Endothelial cell of umbilical vein (primary cell): ENCODE results near the gene ZFP62. TPM values are rescaled to one million over a fixed set of nuclear protein-coding genes. Genes with fewer than 3 reads are reported as not detected.

Source experiments
- BruUV-seq: library from RNA; stranded (reverse); fragments of 400-500 nt; replicated peaks from 2 replicates; lab custom pipeline; 2021; lab: Mats Ljungman, UMichigan
- CTCF ChIA-PET: fragments of 300-600, 350-600 bp; sonication (Branson Sonifier 250); formaldehyde crosslinking; loops from one replicate; lab custom pipeline; 2021; ENCODE audit warnings: antibody characterized with exemption, inconsistent platforms; lab: Charles Lee
- POLR2A ChIA-PET: fragments of 300-600, 350-600 bp; sonication (Branson Sonifier 250); formaldehyde crosslinking; loops from one replicate; lab custom pipeline; 2021; ENCODE audit warnings: antibody characterized with exemption, inconsistent platforms; lab: Charles Lee
- DNase-seq: peaks from one replicate; pipeline ENCODE4 v3.0.0-alpha.2; 2011; ENCODE audit warnings: low read depth, low spot score
- FAIRE-seq: peaks from 2 replicates; lab custom pipeline; 2011; peaks lifted over from hg19 to GRCh38; lab: Jason Lieb, UNC
- H2AFZ ChIP-seq: 2 replicates; pipeline ENCODE4 v1.6.0; 2012; ENCODE audit warnings: low read depth, low read length, control low read depth, inconsistent platforms
- H3K27ac ChIP-seq: 2 replicates; pipeline ENCODE4 v1.5.1; 2011; ENCODE audit warnings: low read depth, mild to moderate bottlenecking, control low read depth, low read length, moderate library complexity; ENCODE audit not compliant: insufficient read depth
- H3K27me3 ChIP-seq, 2 experiments: 2 replicates each; pipeline versions ENCODE4 v1.6.0 to v1.6.1; 2011; ENCODE audit warnings: low read length in 2 of 2, mixed read lengths in 1 of 2; ENCODE audit not compliant: control insufficient read depth in 2 of 2, insufficient read depth in 2 of 2
- H3K36me3 ChIP-seq, 2 experiments: 2 replicates in 1 of 2; 3 replicates in 1 of 2; pipeline ENCODE4 v1.5.1; 2011; ENCODE audit warnings: low read length in 2 of 2, mild to moderate bottlenecking in 1 of 2, moderate library complexity in 1 of 2; ENCODE audit not compliant: control insufficient read depth in 2 of 2, insufficient read depth in 2 of 2; ENCODE audit errors: extremely low read depth in 1 of 2
- H3K4me1 ChIP-seq: 3 replicates; pipeline ENCODE4 v1.5.1; 2011; ENCODE audit warnings: mild to moderate bottlenecking, low read length; ENCODE audit not compliant: control insufficient read depth, insufficient read depth; ENCODE audit errors: extremely low read depth
- H3K4me2 ChIP-seq: 2 replicates; pipeline ENCODE4 v1.6.1; 2011; ENCODE audit warnings: low read length, control low read depth, mixed read lengths; ENCODE audit not compliant: insufficient read depth
- H3K4me3 ChIP-seq, 3 experiments: fragments of 200-600 bp in 1 of 3; sonication (generic), shearing (Covaris generic) in 1 of 3; replicated peaks in 1 of 3; 2 replicates each; pipeline ENCODE4 v1.5.1; 2011 to 2016; ENCODE audit warnings: control low read depth in 3 of 3, low read length in 3 of 3, mild to moderate bottlenecking in 2 of 3, inconsistent platforms in 1 of 3, low read depth in 1 of 3, moderate library complexity in 1 of 3; ENCODE audit not compliant: insufficient read depth in 1 of 3
- H3K79me2 ChIP-seq: 2 replicates; pipeline ENCODE4 v1.6.0; 2012; ENCODE audit warnings: low read length, inconsistent platforms; ENCODE audit not compliant: control insufficient read depth, insufficient read depth
- H3K9ac ChIP-seq: replicated peaks from 2 replicates; pipeline ENCODE3; 2011; ENCODE audit warnings: low read length, control low read depth; ENCODE audit not compliant: insufficient read depth; ENCODE audit errors: extremely low read depth
- H3K9me1 ChIP-seq: replicated peaks from 3 replicates; pipeline ENCODE4 v1.6.0; 2011; ENCODE audit warnings: mild to moderate bottlenecking, low read length; ENCODE audit not compliant: control insufficient read depth, insufficient read depth; ENCODE audit errors: extremely low read depth
- H3K9me3 ChIP-seq: replicated peaks from 2 replicates; pipeline ENCODE4 v1.5.1; 2012; ENCODE audit warnings: low read length, inconsistent platforms; ENCODE audit not compliant: control insufficient read depth, insufficient read depth
- H4K20me1 ChIP-seq: replicated peaks from 2 replicates; pipeline ENCODE3; 2011; ENCODE audit warnings: mild to moderate bottlenecking, low read length; ENCODE audit not compliant: control insufficient read depth, insufficient read depth; ENCODE audit errors: extremely low read depth
- EZH2 ChIP-seq: IDR thresholded peaks from 2 replicates; pipeline ENCODE4 v1.6.1; 2012; ENCODE audit warnings: borderline replicate concordance, low read depth, mild to moderate bottlenecking, moderate library complexity, low read length, inconsistent platforms; ENCODE audit not compliant: severe bottlenecking
- FOS ChIP-seq: IDR thresholded peaks from 2 replicates; pipeline ENCODE4 v1.6.1; 2011; ENCODE audit warnings: mild to moderate bottlenecking, low read length, moderate library complexity, borderline replicate concordance; ENCODE audit not compliant: insufficient read depth
- GATA2 ChIP-seq: IDR thresholded peaks from 2 replicates; pipeline ENCODE4 v1.7.0; 2011; ENCODE audit warnings: low read depth, mild to moderate bottlenecking, moderate library complexity, mixed read lengths, low read length; ENCODE audit not compliant: insufficient read length, insufficient read depth
- JUN ChIP-seq: IDR thresholded peaks from 2 replicates; pipeline ENCODE4 v1.6.1; 2011; ENCODE audit warnings: borderline replicate concordance, low read depth; ENCODE audit not compliant: insufficient read length, insufficient read depth
- MYC ChIP-seq: IDR thresholded peaks from one replicate; pipeline ENCODE4 v1.6.1; 2011; ENCODE audit warnings: mild to moderate bottlenecking, low read depth, low read length
- POLR2A ChIP-seq: IDR thresholded peaks from 2 replicates; pipeline ENCODE4 v1.6.1; 2012; ENCODE audit warnings: low read depth, mild to moderate bottlenecking, control low read depth, low read length
- POLR2AphosphoS5 ChIP-seq: IDR thresholded peaks from 2 replicates; pipeline ENCODE4 v1.6.1; 2012; ENCODE audit warnings: low read depth, mild to moderate bottlenecking, control low read depth, low read length, moderate library complexity; ENCODE audit not compliant: insufficient read depth
- dilution Hi-C: fragments of 300-500 bp; cut with MboI; formaldehyde crosslinking; loops from one replicate; pipeline ENCODE4 v1.15.0; 2019; ENCODE audit warnings: low sequenced_read_pairs; ENCODE audit not compliant: extremely low pct_ligation_motif_present
- intact Hi-C: fragments of 100-400 bp; cut with micrococcal nuclease; formaldehyde crosslinking; loops from one replicate; pipeline ENCODE4 v1.10.0; 2022
- polyA plus RNA-seq, 4 experiments: library from polyadenylated mRNA; depleted of rRNA in 3 of 4; stranded (reverse) in 3 of 4; unstranded in 1 of 4; fragments of >200 nt; gene quantifications; 2 replicates each; pipeline versions ENCODE4 v1.2.1 to v1.2.3, GENCODE V29; 2011 to 2012; ENCODE audit warnings: missing spikeins in 1 of 4
- total RNA-seq: library from RNA; stranded (reverse); gene quantifications from 2 replicates; pipeline ENCODE4 v1.2.3, GENCODE V29; 2021
- TF ChIP-seq, protein P1 (sequence below): IDR thresholded peaks from 2 replicates; pipeline ENCODE4 v1.6.1; 2011; ENCODE audit not compliant: insufficient read depth, insufficient read length
- TF ChIP-seq, protein P2 (sequence below), 2 donors: IDR thresholded peaks; 1 replicate in 1 of 2; 2 replicates in 1 of 2; pipeline ENCODE4 v1.5.1; 2011; ENCODE audit warnings: low read length in 2 of 2, mild to moderate bottlenecking in 2 of 2, moderate library complexity in 2 of 2, control low read depth in 1 of 2, inconsistent platforms in 1 of 2, low read depth in 1 of 2; ENCODE audit not compliant: insufficient read depth in 1 of 2; ENCODE audit errors: extremely low read depth in 1 of 2

Gene ZFP62
- total and polyA plus RNA-seq, 2 donors (not counting 3 experiments of a cell fraction or from before 2014, with no cell fraction given) = 3.7 to 19.7 TPM

DNA sequence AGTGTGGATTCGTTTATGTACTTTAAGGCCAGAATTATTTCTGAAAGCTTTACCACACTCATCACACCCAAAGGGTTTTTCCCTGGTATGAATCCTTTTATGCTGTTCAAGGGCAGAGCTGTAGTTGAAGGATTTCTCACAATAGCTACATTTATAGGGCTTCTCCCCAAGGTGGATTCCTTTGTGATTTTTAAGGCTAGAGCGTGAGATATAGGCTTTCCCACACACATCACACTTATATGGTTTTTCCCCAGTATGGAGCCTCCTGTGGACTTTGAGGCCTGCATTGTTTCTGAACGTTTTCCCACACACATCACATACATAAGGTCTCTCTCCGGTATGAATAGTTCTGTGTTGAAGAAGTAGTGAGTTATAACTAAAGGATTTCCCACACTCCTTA is 11.2 kb downstream of the ZFP62 start:
- BruUV-seq = no TSS peak
- no peak overlapping the region for H3K27ac ChIP-seq
- no peak overlapping the region for H3K4me3 ChIP-seq
- H3K9me3 ChIP-seq = peaks cover 28% of the 10 kb centered on the region
- peaks cover 16 to 24% of the 10 kb centered on the region in 2 experiments for H3K36me3 ChIP-seq
- DNase-seq (no peak), FAIRE-seq (no peak)
- intact Hi-C loops (no loop called here), dilution Hi-C loops (no loop called here)
- no peak overlapping the region for H3K9ac ChIP-seq
- peaks cover 6% of the 10 kb centered on the region for H3K4me1 ChIP-seq
- no peaks in the 10 kb centered on the region for H3K27me3 ChIP-seq
- H3K4me2 ChIP-seq = no peak overlapping the region
- no peaks in the 10 kb centered on the region for H3K79me2 ChIP-seq
- no peaks in the 10 kb centered on the region for H4K20me1 ChIP-seq
- POLR2A ChIA-PET = no interaction called here
- TF ChIP-seq POLR2A (no peak), GATA2 (no peak), FOS (no peak), MYC (no peak), EZH2 (no peak), POLR2AphosphoS5 (no peak), JUN (no peak)
- TF ChIP-seq, protein P1, sequence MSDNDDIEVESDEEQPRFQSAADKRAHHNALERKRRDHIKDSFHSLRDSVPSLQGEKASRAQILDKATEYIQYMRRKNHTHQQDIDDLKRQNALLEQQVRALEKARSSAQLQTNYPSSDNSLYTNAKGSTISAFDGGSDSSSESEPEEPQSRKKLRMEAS = no peak
- TF ChIP-seq, protein P2, sequence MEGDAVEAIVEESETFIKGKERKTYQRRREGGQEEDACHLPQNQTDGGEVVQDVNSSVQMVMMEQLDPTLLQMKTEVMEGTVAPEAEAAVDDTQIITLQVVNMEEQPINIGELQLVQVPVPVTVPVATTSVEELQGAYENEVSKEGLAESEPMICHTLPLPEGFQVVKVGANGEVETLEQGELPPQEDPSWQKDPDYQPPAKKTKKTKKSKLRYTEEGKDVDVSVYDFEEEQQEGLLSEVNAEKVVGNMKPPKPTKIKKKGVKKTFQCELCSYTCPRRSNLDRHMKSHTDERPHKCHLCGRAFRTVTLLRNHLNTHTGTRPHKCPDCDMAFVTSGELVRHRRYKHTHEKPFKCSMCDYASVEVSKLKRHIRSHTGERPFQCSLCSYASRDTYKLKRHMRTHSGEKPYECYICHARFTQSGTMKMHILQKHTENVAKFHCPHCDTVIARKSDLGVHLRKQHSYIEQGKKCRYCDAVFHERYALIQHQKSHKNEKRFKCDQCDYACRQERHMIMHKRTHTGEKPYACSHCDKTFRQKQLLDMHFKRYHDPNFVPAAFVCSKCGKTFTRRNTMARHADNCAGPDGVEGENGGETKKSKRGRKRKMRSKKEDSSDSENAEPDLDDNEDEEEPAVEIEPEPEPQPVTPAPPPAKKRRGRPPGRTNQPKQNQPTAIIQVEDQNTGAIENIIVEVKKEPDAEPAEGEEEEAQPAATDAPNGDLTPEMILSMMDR (IDR thresholded peaks at IDR 0.05; ENCODE audit: extremely low read depth in 1 of 2, insufficient read depth in 1 of 2, low read depth in 1 of 2, low read length in 2 of 2) = no peak
- H3K9me1 ChIP-seq = no peaks in the 10 kb centered on the region
- H2AFZ ChIP-seq = no peak overlapping the region
- CTCF ChIA-PET = no interaction called here
